ENCODE data around the gene UBE2G2. TPM values are rescaled to one million over a fixed set of nuclear protein-coding genes. Genes with fewer than 3 reads are reported as not detected.
"Not testable (repeated sequence)": the region's sequence is repeated elsewhere in the genome, so short reads cannot be mapped to it uniquely, and the experiment has no call there.

The UBE2G2 gene
- total RNA-seq, 1 experiment from 2014 or later = 68.9 TPM

DNA sequence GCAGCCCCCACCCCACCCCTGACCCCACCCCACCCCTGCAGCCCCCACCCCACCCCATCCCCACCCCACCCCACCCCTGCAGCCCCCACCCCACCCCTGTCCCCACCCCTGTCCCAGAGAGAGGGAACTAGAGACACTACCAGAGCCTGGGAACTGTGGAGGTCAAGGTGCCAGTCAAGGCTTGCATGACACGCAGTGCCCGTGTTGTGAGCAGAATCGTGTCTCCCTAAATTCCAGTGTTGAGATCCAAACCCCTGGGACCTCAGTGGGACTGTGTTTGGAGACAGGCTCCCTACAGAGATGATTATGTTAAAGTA lies 34.7 kb upstream of the UBE2G2 start:
- DNase-seq (ENCODE audit: low spot score) = no peak

DNA sequence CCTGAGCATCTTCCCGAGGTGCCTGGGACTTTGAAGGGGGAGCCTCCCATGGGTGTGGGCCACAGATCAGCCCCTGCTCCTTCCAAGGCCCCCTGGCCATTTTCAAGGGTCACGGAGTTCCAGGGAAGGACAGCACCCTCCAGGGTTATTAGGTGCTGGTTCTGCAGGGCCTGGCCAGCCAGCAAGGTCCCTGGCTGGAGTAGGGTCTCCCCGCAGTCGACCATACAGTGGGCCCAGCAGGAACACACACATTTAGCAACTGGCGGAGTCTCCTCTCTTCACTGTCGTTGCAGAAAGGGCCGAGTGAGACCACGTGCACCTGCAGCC lies 34.0 kb upstream of the UBE2G2 start:
- no peak for DNase-seq (ENCODE audit: low spot score)

DNA sequence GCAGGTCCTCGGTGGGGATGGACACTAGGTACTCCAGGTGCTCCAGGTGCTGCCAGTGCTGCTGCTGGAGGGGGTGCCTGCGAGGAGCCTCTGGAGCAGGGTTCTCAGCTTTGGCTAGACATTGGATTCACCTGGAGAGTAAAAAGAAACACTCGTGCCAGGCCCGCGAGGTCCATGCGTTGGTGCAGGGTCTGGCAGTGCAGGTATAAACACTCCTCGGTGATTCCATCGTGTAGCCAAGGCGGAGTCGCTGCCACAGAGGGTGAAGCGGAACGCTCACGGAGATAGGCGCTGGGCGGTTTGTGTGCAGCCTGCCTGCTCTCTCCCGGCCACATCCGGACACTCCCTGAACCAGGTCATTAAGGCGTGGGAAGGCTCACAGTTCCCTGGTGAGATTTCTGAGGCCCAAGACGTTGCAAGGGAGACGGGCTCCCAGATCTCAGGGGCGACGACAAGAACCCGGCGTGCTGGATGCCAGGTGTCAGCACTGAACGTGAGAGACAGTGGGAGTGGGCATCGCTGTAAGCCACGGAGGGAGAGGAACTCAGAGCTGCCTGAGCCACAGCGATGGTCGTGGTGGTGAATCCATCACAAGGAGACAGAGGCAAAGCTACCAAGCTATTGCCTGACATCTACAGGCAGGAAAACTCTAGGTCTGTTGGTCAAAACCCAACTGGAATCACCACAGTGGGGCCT lies 33.5 kb upstream of the UBE2G2 start:
- no peak for DNase-seq (ENCODE audit: low spot score)

DNA sequence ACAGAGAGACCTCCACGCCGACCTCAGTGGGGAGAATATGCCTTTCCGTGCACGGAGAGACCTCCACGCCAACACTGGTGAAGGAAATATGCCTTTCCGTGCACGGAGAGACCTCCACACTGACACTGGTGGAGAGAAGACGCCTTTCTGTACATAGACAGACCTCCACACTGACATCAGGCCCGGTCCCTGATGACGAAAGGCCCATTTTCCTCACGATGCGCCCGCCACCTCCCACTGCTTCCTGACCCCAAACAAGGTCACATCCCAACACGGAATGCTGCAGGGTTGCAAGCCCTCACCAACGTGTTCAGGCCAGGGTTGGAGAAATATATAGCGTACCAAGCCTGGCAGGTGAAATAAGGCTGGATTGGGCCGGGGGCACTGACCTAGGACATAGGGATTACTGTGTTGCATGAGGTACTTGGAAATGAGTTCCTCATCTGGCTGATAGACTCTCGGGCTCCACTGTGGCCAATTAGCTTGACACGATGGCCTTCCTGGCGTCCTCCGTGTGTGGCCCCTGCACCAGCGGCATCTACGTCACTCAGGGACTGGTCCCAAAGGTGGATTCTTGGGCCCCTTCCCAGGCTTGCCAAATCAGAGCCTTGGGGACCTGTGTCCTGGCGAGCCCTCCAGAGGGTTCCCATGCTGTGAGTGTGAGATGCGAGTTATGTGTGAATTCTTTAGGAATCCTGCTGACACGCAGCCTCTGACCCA lies 32.8 kb upstream of the UBE2G2 start:
- no peak for DNase-seq (ENCODE audit: low spot score)

DNA sequence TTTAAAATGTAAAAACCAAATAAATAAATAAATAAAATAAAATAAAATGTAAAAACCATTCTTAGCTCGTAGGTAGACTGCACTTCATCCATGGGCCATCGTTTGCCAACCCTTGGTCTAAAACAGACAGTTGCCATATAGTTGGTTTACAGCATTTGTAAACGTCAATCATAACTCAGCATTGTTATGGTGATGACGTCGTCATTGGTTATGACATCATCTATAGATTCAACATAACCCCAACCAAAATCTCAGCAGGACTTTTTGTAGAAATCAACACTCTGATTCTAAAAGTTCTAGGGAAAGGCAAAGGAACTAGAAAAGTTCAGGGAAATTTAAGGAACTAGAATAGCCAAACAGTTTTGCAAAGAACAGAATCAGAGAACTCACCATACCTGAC lies 32.0 kb upstream of the UBE2G2 start:
- DNase-seq (ENCODE audit: low spot score) = no peak

DNA sequence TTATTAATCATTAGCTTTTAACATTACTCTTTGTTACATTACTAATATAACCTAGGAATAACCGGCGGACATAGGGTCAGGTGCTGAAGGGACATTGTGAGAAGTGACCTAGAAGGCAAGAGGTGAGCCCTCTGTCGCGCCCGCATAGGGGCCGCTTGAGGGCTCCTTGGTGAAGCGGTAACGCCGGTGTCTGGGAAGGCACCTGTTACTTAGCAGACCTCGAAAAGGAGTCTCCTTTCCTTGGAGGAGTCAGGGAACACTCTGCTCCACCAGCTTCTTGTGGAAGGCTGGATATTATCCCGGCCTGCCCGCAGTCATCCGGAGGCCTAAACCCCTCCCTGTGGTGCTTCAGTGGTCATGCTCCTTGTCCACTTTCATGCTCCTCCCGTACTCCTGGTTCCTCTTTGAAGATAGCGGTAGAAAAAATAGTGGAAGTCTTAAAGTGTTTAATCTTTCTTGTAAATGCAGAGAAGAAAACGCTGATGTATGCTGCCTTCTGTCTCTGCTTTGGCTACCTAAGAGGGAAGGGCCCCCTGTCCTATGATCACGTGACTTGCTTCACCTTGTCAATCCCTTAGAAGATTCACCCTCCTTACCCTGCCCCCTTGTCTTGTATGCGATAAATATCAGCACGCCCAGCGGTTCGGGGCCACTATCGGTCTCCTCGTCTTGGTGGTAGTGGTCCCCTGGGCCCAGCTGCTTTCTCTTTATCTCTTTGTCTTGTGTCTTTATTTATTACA lies 31.1 kb upstream of the UBE2G2 start:
- DNase-seq (ENCODE audit: low spot score) = not testable (repeated sequence)

DNA sequence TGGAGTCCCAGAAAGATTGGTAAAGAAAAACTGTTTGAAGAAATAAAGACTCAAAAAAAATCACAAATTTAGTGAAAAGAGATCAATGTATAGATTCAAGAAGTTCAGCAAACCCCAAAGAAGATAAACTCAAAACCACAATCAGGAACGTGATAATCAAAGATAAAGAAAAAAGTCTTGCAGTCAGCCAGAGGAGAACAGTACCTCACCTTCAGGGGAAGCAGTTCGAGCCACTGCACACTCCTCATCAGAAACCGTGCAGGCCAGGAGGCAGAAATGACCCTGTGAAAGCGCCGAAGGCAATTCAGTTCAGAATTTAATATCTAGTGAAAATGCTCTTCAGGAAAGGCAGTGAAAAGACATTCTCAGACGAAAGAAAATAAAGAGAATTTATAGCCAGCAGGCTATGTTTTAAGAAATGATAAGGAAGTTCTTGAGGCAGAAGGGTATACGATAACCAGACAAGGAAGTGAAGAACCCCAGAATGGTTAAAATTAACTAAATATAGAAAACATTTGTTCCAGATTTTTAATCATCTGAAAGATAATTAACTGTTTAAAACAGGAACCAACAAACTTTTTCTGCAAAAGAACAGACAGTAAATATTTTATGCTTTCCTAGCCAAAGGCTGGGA lies 29.7 kb upstream of the UBE2G2 start:
- no peak for DNase-seq (ENCODE audit: low spot score)

DNA sequence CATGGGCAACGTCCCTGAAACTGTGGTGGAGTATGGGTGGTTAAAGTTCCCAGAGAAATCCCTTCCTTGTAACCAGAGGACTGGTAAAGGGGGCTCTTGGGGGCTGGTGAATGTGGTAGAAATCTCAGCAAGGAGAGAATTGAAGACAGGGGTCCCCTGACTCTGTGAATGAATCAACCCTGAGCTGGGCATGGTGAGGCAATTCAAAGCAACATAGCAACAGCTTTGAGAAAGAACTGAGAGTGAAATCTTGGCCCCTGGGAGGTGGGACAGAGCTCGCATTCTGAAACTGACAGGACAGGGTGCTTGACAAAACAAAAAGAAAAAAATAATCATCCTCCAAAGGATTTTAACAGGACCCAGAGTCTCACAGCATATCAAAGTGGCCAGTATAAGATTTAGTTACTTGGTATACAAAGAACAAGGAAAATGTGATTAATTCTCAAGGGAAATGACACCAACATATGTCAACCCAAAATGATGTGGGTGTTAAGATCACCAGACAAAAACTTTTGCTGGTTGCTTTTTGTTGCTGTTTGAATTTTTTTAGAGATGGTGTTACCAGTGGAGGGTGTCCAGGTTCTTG lies 28.0 kb upstream of the UBE2G2 start:
- no peak for DNase-seq (ENCODE audit: low spot score)

DNA sequence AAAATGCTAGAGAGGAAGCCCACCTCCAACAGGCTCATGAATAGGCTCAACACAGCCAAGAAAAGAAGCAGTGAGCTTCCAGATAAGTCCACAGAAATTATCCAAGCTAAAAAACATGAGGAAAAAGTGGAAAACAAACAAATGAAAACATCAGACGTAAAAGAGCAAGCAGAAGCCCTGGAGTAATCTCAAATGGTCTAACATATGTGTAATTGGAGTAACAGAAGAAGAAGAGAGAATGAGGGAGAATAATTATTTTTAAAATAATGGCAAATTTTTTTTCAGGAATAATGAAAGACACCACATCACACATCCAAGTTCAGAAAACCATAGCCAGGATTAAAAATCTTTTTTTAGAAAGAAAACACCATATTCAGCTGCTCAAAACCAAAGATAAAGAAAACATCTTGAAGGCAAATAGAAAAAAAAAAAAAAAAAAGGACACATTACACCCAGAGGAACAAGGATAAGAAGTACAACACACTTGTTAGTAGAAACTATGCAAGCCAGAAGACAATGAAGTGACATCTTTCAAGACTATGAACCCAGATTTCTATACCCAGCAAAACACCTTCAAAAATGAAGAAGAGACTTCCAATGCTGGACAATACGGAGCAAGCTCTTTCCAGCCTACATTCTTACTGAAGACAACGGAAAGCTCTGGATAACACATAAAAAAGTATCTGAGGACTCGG lies 26.9 kb upstream of the UBE2G2 start:
- no peak for DNase-seq (ENCODE audit: low spot score)

DNA sequence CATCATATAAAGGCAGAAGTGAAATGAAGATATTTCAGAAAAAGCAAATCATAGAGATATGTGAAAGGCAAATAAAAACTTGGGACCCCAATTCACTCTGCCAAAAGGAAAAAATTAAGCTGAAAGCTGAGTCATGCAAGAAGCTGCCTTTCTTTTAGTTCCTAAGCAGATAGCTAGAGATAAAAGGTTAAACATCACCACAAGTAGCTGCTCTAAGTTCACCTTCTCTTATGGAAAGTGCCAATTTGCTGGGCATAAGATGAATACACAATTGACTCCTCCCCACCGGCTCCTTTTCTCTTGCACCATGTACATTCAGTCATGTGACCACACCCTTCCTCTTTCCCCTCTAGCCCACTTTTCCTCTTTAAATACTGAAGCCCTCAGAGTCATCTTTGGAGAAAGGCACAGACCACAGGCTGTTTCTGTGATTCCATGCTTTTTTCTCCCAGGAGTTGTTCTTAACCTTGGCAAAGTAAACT lies 21.6 kb upstream of the UBE2G2 start:
- DNase-seq (ENCODE audit: low spot score) = no peak

DNA sequence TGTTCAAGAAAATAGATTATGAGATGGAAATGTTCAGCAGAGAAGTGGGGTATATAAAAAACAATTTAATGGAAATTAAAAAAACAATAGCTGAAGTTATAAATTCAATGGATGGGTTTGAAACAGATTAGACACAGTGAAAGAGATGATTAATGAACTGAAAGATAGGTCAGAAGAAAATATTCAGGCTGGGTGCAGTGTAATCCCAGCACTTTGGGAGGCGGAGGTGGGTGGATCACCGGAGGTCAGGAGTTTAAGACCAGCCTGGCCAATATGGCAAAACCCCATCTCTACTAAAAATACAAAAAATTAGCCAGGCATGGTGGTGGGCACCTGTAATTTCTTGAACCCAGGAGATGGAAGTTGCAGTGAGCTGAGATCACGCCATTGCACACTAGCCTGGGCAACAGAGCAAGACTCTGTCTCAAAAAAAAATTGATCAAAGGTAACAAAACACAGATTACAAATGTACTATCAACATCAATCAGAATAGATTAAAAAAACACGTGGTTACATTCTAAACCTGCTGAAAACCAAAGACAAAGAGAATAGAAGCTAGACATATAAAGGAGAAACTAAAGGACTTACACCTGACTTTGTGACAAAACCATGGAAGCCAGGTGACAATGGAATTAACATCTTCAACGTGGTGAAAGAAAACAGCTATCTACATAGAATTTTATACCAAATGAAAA lies 21.0 kb upstream of the UBE2G2 start:
- DNase-seq (ENCODE audit: low spot score) = no peak

DNA sequence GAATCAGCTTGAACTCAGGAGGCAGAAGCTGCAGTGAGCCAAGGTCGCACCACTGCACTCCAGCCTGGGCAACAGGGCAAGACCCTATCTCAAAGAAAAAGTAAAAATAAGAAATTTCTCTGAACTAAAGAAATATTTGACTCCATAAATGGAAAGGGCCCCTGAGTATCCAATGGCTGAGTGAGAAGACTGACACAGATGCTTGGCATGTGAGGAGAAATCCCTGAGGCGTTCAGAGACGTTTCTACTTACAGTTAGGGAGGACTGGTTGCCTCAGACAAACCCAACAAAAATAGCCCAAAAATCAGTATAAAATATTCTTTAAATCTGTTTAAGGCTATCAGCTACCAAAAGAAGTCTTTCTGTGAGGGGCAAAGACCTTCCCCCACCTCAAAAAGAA lies 19.2 kb upstream of the UBE2G2 start:
- no peak for DNase-seq (ENCODE audit: low spot score)

DNA sequence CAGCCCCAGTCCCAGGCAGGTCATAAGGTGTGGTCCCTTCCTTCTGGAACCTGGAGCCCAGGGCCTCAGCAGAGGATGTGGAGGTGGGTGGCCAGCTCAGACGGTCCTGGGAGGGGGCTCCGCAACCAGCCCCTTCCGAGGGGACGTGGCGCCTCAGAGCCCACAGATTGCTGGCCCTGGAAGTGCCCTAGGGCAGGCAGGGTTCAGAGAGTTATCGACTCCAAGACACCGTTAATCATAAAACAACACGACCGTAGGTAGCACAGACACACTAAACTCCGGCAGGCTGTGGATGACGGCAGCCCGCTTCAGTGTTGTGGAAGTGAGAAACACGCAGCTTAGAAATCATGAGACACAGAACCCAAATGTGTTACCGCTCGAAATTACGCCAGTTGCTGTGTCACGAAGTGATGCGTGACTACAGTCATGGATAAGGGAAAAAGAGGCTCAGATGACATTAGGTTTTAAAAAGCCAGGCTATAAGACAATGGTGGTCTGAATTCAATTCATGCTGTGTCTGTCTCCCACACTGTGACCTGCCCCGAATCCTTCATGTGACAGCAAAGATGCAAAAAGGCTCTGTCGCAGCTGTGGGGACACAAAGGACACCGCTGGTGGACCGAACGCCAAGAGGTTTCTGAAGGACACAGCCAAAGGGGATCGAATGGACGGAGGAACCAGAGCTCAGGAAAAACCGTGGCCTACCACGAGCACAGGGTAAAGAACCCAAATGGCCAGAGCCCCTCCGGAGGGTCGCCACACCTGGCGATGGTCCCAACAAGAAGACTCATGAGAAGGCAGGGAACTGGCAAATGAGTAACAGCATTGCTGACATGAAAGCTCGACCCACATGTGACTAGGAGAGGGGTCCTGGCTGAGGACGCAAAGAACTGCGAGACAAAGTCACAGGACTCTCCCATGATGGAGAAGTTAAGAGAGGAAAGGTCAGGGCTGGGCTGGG lies 17.9 kb upstream of the UBE2G2 start:
- DNase-seq (ENCODE audit: low spot score) = no peak

DNA sequence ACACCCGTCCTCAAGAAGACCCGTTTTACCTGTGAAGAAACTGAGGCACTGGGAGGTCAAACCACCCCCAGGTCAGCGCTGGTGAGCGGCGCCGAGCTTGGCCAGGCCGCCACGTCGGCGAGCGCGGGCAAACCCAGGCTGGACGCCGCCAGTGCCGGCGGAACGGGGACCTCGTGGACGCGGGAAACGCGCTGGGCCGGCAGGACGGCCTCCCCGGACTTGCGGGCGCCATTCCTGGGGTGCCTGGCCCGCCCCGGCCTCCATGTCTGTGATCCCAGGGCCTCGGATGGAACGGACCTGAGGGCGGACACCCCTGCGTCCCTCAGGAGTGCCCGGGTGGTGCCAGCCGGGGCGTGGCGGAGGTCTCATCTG lies 17.0 kb upstream of the UBE2G2 start:
- no peak for DNase-seq (ENCODE audit: low spot score)

DNA sequence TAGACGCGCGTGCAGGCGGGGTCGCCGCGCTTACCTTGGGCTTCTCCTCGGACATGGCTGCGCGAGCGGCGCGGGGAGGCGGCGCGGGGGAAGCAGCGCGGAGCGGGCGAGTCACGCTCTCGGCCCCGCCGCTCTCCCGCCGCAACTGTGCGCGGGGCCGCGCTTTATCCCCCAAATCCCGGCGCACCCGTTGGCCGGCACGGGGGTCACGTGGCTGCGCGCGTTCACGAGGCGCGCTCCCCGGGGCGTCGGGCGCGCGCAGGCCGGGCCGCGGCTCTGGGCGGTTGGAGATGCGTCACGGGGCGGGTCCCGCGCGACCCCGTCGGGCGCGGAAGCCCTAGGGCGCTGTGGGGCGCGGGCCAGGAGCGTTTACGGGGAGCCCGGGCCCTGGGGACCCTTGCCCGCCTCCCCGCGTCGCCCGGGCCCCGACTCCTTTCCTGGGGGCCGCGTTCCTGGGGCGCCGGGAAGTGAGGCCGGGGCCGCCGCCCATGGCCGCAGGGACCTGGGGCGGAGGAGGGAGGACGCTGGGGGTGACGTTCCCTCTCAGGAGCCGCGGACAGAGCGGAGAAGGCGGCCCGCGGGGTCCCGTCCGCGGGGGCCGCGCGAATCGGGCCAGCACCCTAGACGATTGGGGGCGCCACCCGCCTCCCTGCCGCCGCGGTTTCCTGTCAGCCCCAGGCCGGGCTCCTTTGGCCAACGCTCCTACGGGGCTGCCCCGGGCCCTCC lies 16.5 kb upstream of the UBE2G2 start, which contains the start of gene SUMO3:
TSS of gene SUMO3 (minus strand) at position 149 of the 726 bp plus-strand sequence. CDS start at position 55, 94 bp downstream.
- DNase-seq (ENCODE audit: low spot score) = peak; percentile 64

DNA sequence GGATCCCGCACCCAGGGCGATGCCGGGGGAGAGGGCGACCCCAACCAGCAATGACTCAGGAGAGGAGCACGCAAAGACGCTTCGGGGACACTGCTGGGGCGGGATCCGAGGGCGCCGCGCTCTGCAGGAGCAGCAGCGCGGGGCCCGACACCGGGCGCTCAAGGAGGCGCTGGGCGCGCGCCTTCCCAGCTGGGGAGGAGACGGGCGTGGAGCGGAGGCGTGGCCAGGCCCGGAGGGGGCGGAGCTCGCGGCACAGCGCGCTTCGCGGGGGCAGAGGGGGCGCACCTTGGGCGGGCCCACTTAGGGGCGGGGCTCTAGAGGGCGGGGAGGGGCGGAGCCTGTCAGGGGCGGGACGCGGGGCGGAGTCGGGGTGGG lies 15.9 kb upstream of the UBE2G2 start:
- DNase-seq (ENCODE audit: low spot score) = peak; percentile 71

DNA sequence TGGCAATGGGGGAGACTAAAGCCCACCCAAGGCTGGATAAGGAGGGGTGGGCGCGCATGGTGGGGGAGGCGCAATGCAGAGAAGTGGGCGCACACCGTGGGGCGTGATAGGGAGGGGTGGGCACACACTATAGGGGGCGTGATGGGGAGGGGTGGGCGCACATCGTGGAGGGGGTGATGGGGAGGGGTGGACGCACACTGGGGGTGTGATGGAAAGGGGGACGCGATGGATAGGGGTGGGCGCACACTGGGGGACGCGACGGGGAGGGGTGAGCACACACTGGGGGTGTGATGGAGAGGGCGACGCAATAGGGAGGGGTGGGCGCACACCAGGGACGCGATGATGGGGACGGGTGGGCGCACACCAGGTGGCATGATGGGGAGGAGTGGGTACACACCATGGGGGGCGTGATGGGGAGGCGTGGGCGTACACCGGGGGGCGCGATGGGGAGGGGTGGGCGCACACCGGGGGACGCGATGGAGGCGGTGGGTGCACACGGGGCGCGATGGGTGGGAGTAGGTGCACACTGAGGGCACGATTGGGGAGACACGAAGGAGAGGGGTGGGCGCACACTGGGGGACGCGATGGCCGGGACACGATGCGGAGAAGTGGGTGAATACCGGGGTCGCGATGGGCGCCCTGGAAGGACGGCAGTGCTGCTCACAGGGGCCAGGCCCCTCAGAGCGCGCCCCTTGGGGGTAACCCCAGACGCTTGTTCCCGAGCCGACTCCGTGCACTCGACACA lies 15.3 kb upstream of the UBE2G2 start:
- no peak for DNase-seq (ENCODE audit: low spot score)
